Endothelial cell (in vitro differentiated cells): ENCODE measurements around the gene TFEB. TPM values are rescaled to one million over a fixed set of nuclear protein-coding genes. Genes with fewer than 3 reads are reported as not detected.

Source experiments
- DNase-seq: peaks from one replicate; pipeline ENCODE4 v3.0.0; 2021; ENCODE audit warnings: low spot score
- H3K27ac Mint-ChIP-seq: one replicate; pipeline ENCODE4 v1.8.0; 2021; ENCODE audit warnings: mixed read lengths, inconsistent platforms; ENCODE audit not compliant: unreplicated experiment
- H3K27me3 Mint-ChIP-seq: one replicate; pipeline ENCODE4 v1.8.0; 2021; ENCODE audit warnings: mild to moderate bottlenecking, moderate library complexity, mixed read lengths, inconsistent platforms; ENCODE audit not compliant: unreplicated experiment
- H3K36me3 Mint-ChIP-seq: one replicate; pipeline ENCODE4 v1.8.0; 2021; ENCODE audit warnings: mild to moderate bottlenecking, low read depth, mixed read lengths, inconsistent platforms; ENCODE audit not compliant: unreplicated experiment
- H3K4me1 Mint-ChIP-seq: one replicate; pipeline ENCODE4 v1.8.0; 2021; ENCODE audit warnings: mild to moderate bottlenecking, mixed read lengths, inconsistent platforms; ENCODE audit not compliant: unreplicated experiment
- H3K4me3 Mint-ChIP-seq: one replicate; pipeline ENCODE4 v1.8.0; 2021; ENCODE audit warnings: mild to moderate bottlenecking, mixed read lengths, inconsistent platforms; ENCODE audit not compliant: unreplicated experiment
- H3K9me3 Mint-ChIP-seq: one replicate; pipeline ENCODE4 v1.8.0; 2021; ENCODE audit warnings: mixed read lengths, inconsistent platforms; ENCODE audit not compliant: unreplicated experiment
- total RNA-seq: library from RNA; stranded (reverse); fragmentation: NEBNext Ultra II Directional; extraction: Animal tissue kit (Norgen Biotek cat#: 25700); gene quantifications from one replicate; pipeline ENCODE4 v1.2.1, GENCODE V29; 2021; ENCODE audit not compliant: unreplicated experiment
- TF ChIP-seq, protein P1 (sequence below): fragments of 200-600 bp; sonication (generic); IDR thresholded peaks from one replicate; pipeline ENCODE4 v1.5.0; 2021; ENCODE audit warnings: antibody characterized with exemption; ENCODE audit not compliant: unreplicated experiment

The TFEB gene
- total RNA-seq, 1 donor from 2014 or later, result 10.4 TPM

DNA sequence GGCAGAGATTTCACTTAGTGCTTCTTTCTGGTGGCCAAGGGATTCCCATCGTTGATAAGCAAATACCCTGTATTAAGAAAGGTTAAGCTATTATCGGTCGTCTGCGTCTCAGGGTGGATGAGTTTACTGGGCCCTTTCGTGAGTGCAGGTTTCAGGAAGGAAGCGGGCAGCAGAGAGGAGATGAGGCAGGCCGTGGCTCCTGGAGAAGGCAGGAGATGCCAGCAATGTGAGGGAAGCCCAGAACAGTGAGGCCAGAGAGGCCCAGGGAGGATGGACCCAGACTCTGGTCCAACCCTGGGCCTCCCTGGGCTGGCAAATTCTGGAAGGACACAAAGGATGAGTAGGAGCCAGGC is 11.2 kb downstream of the TFEB start:
- Mint-ChIP-seq H3K9me3 (no peaks in the 10 kb centered on the region), H3K27ac (peak overlapping the region; percentile 43), H3K4me1 (peaks cover 13% of the 10 kb centered on the region), H3K27me3 (peaks cover 19% of the 10 kb centered on the region), H3K36me3 (peaks cover 7% of the 10 kb centered on the region), H3K4me3 (no peak overlapping the region)
- TF ChIP-seq, protein P1, sequence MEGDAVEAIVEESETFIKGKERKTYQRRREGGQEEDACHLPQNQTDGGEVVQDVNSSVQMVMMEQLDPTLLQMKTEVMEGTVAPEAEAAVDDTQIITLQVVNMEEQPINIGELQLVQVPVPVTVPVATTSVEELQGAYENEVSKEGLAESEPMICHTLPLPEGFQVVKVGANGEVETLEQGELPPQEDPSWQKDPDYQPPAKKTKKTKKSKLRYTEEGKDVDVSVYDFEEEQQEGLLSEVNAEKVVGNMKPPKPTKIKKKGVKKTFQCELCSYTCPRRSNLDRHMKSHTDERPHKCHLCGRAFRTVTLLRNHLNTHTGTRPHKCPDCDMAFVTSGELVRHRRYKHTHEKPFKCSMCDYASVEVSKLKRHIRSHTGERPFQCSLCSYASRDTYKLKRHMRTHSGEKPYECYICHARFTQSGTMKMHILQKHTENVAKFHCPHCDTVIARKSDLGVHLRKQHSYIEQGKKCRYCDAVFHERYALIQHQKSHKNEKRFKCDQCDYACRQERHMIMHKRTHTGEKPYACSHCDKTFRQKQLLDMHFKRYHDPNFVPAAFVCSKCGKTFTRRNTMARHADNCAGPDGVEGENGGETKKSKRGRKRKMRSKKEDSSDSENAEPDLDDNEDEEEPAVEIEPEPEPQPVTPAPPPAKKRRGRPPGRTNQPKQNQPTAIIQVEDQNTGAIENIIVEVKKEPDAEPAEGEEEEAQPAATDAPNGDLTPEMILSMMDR, result no peak
- DNase-seq, result no peak

DNA sequence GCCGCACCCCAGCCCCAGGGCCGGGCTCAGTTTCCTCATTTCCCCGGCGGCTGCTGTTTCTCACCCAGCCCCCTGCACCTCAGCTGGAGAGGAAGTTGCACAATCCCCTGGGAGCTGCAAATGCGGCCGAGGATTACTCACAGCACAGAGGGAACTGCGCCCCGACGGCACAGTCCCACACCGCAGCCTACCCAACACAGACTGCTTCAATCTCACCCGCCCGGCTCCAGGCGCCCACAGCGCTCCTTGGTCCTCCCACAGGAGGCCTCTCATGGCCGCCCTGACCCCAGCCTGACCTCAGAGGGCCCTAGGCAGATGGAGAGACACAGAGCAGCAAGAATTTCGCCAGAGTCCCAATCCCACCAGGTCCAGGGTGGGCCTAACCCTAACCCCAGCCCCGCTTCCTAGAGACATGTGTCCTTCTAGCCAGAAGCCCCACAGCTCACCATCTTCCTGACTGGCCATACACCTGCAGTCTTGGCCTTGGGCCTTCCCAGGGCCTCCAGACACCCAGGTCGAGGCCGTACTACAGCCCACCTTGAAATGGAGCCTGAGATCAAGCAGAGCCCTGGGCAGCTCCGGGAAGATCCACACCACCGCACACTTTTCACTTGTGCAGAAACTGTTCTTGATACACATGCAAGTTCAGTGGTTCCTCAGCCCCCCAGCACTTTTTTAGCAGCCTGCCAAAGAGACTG is 11.7 kb downstream of the TFEB start:
- TF ChIP-seq, protein P1, result no peak
- Mint-ChIP-seq H3K4me1 (peaks cover 15% of the 10 kb centered on the region), H3K27me3 (peaks cover 16% of the 10 kb centered on the region), H3K27ac (no peak overlapping the region), H3K9me3 (no peaks in the 10 kb centered on the region), H3K36me3 (peaks cover 7% of the 10 kb centered on the region), H3K4me3 (no peak overlapping the region)
- DNase-seq, result no peak

DNA sequence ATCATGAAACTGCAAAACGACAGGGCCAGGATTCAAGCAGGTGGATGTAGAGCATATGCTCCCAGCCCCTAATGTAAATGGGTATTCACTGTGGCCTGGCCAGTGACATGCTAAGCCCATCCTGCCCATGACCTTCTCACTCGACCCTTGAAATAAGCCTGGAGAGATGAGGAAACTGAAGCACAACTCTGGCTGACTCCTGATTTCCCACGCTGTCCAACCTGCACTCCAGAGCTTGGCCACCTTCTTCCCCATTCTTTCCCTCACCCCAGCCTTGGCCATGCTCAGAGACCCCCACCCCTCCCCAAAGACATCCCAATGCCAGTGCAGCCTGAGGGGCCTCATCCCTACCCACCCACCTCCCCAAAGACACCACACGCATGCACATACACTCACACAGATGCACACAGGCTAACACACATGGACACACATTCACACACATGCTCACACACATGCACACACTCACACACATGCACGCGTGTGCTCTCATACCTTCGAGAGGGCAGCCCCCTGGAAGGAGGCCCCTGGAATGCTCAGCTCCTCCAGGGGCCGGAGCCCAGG is 12.4 kb downstream of the TFEB start:
- Mint-ChIP-seq H3K27ac (no peak overlapping the region), H3K4me1 (peaks cover 17% of the 10 kb centered on the region), H3K36me3 (peaks cover 7% of the 10 kb centered on the region), H3K9me3 (no peaks in the 10 kb centered on the region), H3K4me3 (no peak overlapping the region), H3K27me3 (peaks cover 15% of the 10 kb centered on the region)
- DNase-seq, result no peak
- TF ChIP-seq, protein P1, result no peak

DNA sequence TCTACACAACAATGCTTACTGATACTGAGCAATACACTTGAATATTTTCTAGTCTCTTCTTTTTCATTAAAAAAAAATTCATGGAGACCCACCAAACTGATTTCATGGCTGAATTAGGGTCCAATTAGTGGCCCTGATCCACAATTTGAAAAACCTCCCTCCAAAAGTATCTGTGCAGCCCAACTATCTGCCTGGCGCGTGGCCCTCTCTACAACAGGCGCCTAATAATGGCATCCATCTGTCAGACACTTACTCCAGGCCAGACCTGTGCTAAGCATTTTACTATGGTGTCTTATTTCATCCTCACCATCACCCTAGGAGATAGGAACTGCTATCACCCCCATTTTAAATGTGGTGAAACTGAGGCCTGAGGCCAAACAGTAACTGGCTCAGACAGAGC is 14.0 kb downstream of the TFEB start:
- H3K36me3 Mint-ChIP-seq, result peaks cover 4% of the 10 kb centered on the region

DNA sequence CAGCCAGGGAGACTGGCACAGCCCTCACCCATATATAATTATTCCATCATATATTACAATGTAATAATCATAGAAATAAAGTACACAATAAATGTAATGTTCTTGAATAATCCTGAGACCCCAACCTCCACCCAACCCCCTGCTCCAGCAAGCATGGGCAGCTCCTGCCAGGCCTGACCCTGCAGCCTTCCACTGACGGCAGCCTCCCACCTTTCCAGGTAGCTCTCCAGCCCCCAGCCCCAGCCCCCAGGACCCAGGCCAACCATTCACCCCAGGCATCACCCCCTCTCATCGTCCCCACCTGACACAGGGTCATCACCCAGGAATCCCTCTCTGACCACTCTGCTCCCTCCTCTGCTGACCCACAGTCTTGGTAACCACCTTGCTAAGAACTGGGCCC is 14.6 kb downstream of the TFEB start:
- no peaks in the 10 kb centered on the region for H3K9me3 Mint-ChIP-seq

More for the DNA sequence above, 14.0 kb downstream of the TFEB start:
- no peaks in the 10 kb centered on the region for H3K9me3 Mint-ChIP-seq
- H3K4me3 Mint-ChIP-seq, result no peak overlapping the region
- H3K27ac Mint-ChIP-seq, result no peak overlapping the region
- peaks cover 15% of the 10 kb centered on the region for H3K27me3 Mint-ChIP-seq
- no peak for DNase-seq
- TF ChIP-seq, protein P1, result no peak
- peaks cover 26% of the 10 kb centered on the region for H3K4me1 Mint-ChIP-seq

More for the DNA sequence above, 14.6 kb downstream of the TFEB start:
- no peak overlapping the region for H3K27ac Mint-ChIP-seq
- peaks cover 26% of the 10 kb centered on the region for H3K4me1 Mint-ChIP-seq
- TF ChIP-seq, protein P1, result no peak
- peaks cover 4% of the 10 kb centered on the region for H3K36me3 Mint-ChIP-seq
- peaks cover 16% of the 10 kb centered on the region for H3K27me3 Mint-ChIP-seq
- no peak overlapping the region for H3K4me3 Mint-ChIP-seq
- no peak for DNase-seq
